ENCODE data around the gene CBFB.

GRCh38 chr16:67030221-67030962 is 1.4 kb downstream of the CBFB start:
- TF ChIP-seq, protein P1, sequence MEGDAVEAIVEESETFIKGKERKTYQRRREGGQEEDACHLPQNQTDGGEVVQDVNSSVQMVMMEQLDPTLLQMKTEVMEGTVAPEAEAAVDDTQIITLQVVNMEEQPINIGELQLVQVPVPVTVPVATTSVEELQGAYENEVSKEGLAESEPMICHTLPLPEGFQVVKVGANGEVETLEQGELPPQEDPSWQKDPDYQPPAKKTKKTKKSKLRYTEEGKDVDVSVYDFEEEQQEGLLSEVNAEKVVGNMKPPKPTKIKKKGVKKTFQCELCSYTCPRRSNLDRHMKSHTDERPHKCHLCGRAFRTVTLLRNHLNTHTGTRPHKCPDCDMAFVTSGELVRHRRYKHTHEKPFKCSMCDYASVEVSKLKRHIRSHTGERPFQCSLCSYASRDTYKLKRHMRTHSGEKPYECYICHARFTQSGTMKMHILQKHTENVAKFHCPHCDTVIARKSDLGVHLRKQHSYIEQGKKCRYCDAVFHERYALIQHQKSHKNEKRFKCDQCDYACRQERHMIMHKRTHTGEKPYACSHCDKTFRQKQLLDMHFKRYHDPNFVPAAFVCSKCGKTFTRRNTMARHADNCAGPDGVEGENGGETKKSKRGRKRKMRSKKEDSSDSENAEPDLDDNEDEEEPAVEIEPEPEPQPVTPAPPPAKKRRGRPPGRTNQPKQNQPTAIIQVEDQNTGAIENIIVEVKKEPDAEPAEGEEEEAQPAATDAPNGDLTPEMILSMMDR (IDR thresholded peaks at IDR 0.05 in 8 of 11, conservative IDR thresholded peaks at IDR 0.05 in 3 of 11), result no peak
- TF ChIP-seq POLR2AphosphoS5 (IDR thresholded peaks at IDR 0.05), result no peak
- no peak for TF ChIP-seq POLR2A (IDR thresholded peaks at IDR 0.05)
